Inflammatory macrophage treated with lipopolysaccharide for 1 hour (primary cell): ENCODE measurements around the gene LDB3.

Experiments used
- DNase-seq, 2 donors: peaks; one replicate each; pipeline ENCODE4 v3.0.0-alpha.2; 2020 to 2022

Gene LDB3

GRCh38 chr10:86708068-86708782 lies 39.9 kb downstream of the LDB3 start:
- no peak for DNase-seq

- DNase-seq = no peak
These were observed 40.6 kb downstream of the LDB3 start for GRCh38 chr10:86708783-86709380.

GRCh38 chr10:86709396-86710185 lies 41.3 kb downstream of the LDB3 start:
- DNase-seq = no peak

- DNase-seq = peak; percentile 84 to 90
These were observed 42.7 kb downstream of the LDB3 start for GRCh38 chr10:86710987-86711512.

GRCh38 chr10:86711513-86712316 lies 43.4 kb downstream of the LDB3 start:
- DNase-seq = peak in 1 of 2 donors; percentile 17

GRCh38 chr10:86712317-86712707 lies 44.0 kb downstream of the LDB3 start:
- DNase-seq = no peak

GRCh38 chr10:86715156-86715795 lies 47.0 kb downstream of the LDB3 start:
- DNase-seq = no peak

- DNase-seq = no peak
These were observed 47.5 kb downstream of the LDB3 start for GRCh38 chr10:86715836-86716235.

GRCh38 chr10:86716466-86716865 lies 48.2 kb downstream of the LDB3 start:
- DNase-seq = no peak

- DNase-seq = no peak
These were observed 50.2 kb downstream of the LDB3 start for GRCh38 chr10:86718556-86718955.

GRCh38 chr10:86721232-86721631 lies 52.9 kb downstream of the LDB3 start:
- DNase-seq = no peak

- no peak for DNase-seq
These were observed 54.7 kb downstream of the LDB3 start for GRCh38 chr10:86723009-86723408.

- no peak for DNase-seq
These were observed 56.1 kb downstream of the LDB3 start for GRCh38 chr10:86724445-86724844.

- no peak for DNase-seq
These were observed 57.8 kb downstream of the LDB3 start for GRCh38 chr10:86725980-86726676.

GRCh38 chr10:86726677-86726999 lies 58.3 kb downstream of the LDB3 start:
- no peak for DNase-seq

GRCh38 chr10:86727470-86727869 lies 59.2 kb downstream of the LDB3 start:
- DNase-seq = no peak

- DNase-seq = peak in 1 of 2 donors; percentile 7
These were observed 59.7 kb downstream of the LDB3 start for GRCh38 chr10:86728056-86728455.

- DNase-seq = no peak
These were observed 61.4 kb downstream of the LDB3 start for GRCh38 chr10:86729677-86730076.

GRCh38 chr10:86730227-86730626 lies 61.9 kb downstream of the LDB3 start:
- no peak for DNase-seq

- DNase-seq = no peak
These were observed 64.5 kb downstream of the LDB3 start for GRCh38 chr10:86732771-86733170.

GRCh38 chr10:86733260-86733671 lies 65.0 kb downstream of the LDB3 start:
- no peak for DNase-seq
